Neural progenitor cell (in vitro differentiated cells): ENCODE data around the gene EEF1G. TPM values are rescaled to one million over a fixed set of nuclear protein-coding genes. Genes with fewer than 3 reads are reported as not detected.

Experiments
- DNase-seq: peaks from one replicate; pipeline ENCODE4 v3.0.0-alpha.2; 2016; ENCODE audit warnings: low spot score
- H2AFZ ChIP-seq: fragments of 200-600 bp; sonication (generic); replicated peaks from 2 replicates; pipeline ENCODE4 v1.6.1; 2016; ENCODE audit warnings: antibody characterized with exemption
- H3F3A ChIP-seq: fragments of 200-600 bp; sonication (generic); 2 replicates; pipeline ENCODE4 v1.6.1; 2016; ENCODE audit warnings: antibody characterized with exemption, low read depth
- H3K27ac ChIP-seq: fragments of 200-600 bp; sonication (generic); 2 replicates; pipeline ENCODE4 v1.5.1; 2016; ENCODE audit warnings: mild to moderate bottlenecking
- H3K27me3 ChIP-seq: fragments of 200-600 bp; sonication (generic); 2 replicates; pipeline ENCODE4 v1.6.1; 2016; ENCODE audit warnings: mild to moderate bottlenecking, moderate library complexity
- H3K36me3 ChIP-seq: fragments of 200-600 bp; sonication (generic); 2 replicates; pipeline ENCODE4 v1.5.1; 2016
- H3K4me1 ChIP-seq: fragments of 200-600 bp; sonication (generic); 2 replicates; pipeline ENCODE4 v1.6.1; 2016; ENCODE audit warnings: mixed run types
- H3K4me2 ChIP-seq: fragments of 200-600 bp; sonication (generic); 2 replicates; pipeline ENCODE4 v1.6.1; 2016
- H3K4me3 ChIP-seq: fragments of 200-600 bp; sonication (generic); 2 replicates; pipeline ENCODE4 v1.5.1; 2016
- H3K79me2 ChIP-seq: fragments of 200-600 bp; sonication (generic); 2 replicates; pipeline ENCODE4 v1.6.1; 2016; ENCODE audit warnings: low read depth
- H3K9ac ChIP-seq: fragments of 200-600 bp; sonication (generic); 2 replicates; pipeline ENCODE4 v1.6.1; 2016
- H3K9me3 ChIP-seq: fragments of 200-600 bp; sonication (generic); 2 replicates; pipeline ENCODE4 v1.5.1; 2016; ENCODE audit warnings: low read depth
- H4K20me1 ChIP-seq: fragments of 200-600 bp; sonication (generic); 2 replicates; pipeline ENCODE4 v1.6.1; 2016; ENCODE audit warnings: low read depth
- H3K27ac Mint-ChIP-seq: 3 replicates; pipeline ENCODE4 v1.8.0; 2021; ENCODE audit warnings: mixed read lengths
- H3K27me3 Mint-ChIP-seq: 2 replicates; pipeline ENCODE4 v1.8.0; 2022; ENCODE audit warnings: low read depth, mild to moderate bottlenecking, inconsistent platforms, moderate library complexity, mixed read lengths; ENCODE audit not compliant: insufficient read depth
- H3K36me3 Mint-ChIP-seq: 3 replicates; pipeline ENCODE4 v1.8.0; 2021; ENCODE audit warnings: mixed read lengths
- H3K4me1 Mint-ChIP-seq: 3 replicates; pipeline ENCODE4 v1.8.0; 2021; ENCODE audit warnings: mixed read lengths
- H3K4me3 Mint-ChIP-seq: 3 replicates; pipeline ENCODE4 v1.8.0; 2021; ENCODE audit warnings: mild to moderate bottlenecking, moderate library complexity, mixed read lengths
- H3K9me3 Mint-ChIP-seq: 3 replicates; pipeline ENCODE4 v1.8.0; 2020; ENCODE audit warnings: mixed read lengths
- CTCF ChIP-seq: fragments of 200-600 bp; sonication (generic); IDR thresholded peaks from 2 replicates; pipeline ENCODE4 v1.5.1; 2017; ENCODE audit warnings: antibody characterized with exemption, mild to moderate bottlenecking
- EZH2 ChIP-seq: fragments of 200-600 bp; sonication (generic); IDR thresholded peaks from 2 replicates; pipeline ENCODE4 v1.6.1; 2017; ENCODE audit warnings: antibody characterized with exemption, mild to moderate bottlenecking, moderate library complexity
- EZH2phosphoT487 ChIP-seq: fragments of 200-600 bp; sonication (generic); IDR thresholded peaks from 2 replicates; pipeline ENCODE4 v1.6.1; 2017; ENCODE audit warnings: antibody characterized with exemption
- total RNA-seq: library from RNA; depleted of rRNA; stranded (reverse); fragments of >200 nt; gene quantifications from 2 replicates; pipeline ENCODE4 v1.2.3, GENCODE V29; 2015; ENCODE audit warnings: low replicate concordance

The EEF1G gene
- total RNA-seq, 1 donor from 2014 or later: 2,358 TPM

- H3K4me3 ChIP-seq: no peak overlapping the region
- H2AFZ ChIP-seq: no peak overlapping the region
- H3K27ac Mint-ChIP-seq: peak overlapping the region; percentile 9
- peaks cover 35% of the 10 kb centered on the region for H3F3A ChIP-seq
- H3K9me3 ChIP-seq: no peaks in the 10 kb centered on the region
- peaks cover 28% of the 10 kb centered on the region for H3K27me3 ChIP-seq
- no peak for TF ChIP-seq EZH2phosphoT487
- TF ChIP-seq CTCF: no peak
- TF ChIP-seq EZH2: no peak
- H4K20me1 ChIP-seq: no peaks in the 10 kb centered on the region
- H3K79me2 ChIP-seq: no peaks in the 10 kb centered on the region
- DNase-seq: no peak
- no peak overlapping the region for H3K4me3 Mint-ChIP-seq
- H3K27ac ChIP-seq: no peak overlapping the region
- H3K9me3 Mint-ChIP-seq: no peaks in the 10 kb centered on the region
- H3K27me3 Mint-ChIP-seq: peaks cover 5% of the 10 kb centered on the region
- H3K4me1 Mint-ChIP-seq: peaks cover 51% of the 10 kb centered on the region
- no peak overlapping the region for H3K4me2 ChIP-seq
- H3K9ac ChIP-seq: no peak overlapping the region
- no peaks in the 10 kb centered on the region for H3K36me3 ChIP-seq
- peaks cover 11% of the 10 kb centered on the region for H3K36me3 Mint-ChIP-seq
- H3K4me1 ChIP-seq: peaks cover 25% of the 10 kb centered on the region
Observed at GRCh38 chr11:62607714-62608113, 34.0 kb upstream of the EEF1G start.

- Mint-ChIP-seq H3K27ac (peak overlapping the region; percentile 33), H3K36me3 (peaks cover 11% of the 10 kb centered on the region), H3K27me3 (peaks cover 6% of the 10 kb centered on the region), H3K9me3 (no peaks in the 10 kb centered on the region), H3K4me1 (peaks cover 45% of the 10 kb centered on the region), H3K4me3 (peak overlapping the region; percentile 43)
- Histone ChIP-seq H3K4me3 (no peak overlapping the region), H3K4me1 (peaks cover 25% of the 10 kb centered on the region), H2AFZ (no peak overlapping the region), H4K20me1 (no peaks in the 10 kb centered on the region), H3K27me3 (peaks cover 24% of the 10 kb centered on the region), H3K36me3 (no peaks in the 10 kb centered on the region), H3K27ac (no peak overlapping the region), H3K9ac (no peak overlapping the region), H3F3A (peaks cover 39% of the 10 kb centered on the region), H3K79me2 (peaks cover 6% of the 10 kb centered on the region), H3K9me3 (no peaks in the 10 kb centered on the region), H3K4me2 (no peak overlapping the region)
- TF ChIP-seq CTCF: no peak
- TF ChIP-seq EZH2: no peak
- no peak for TF ChIP-seq EZH2phosphoT487
- no peak for DNase-seq
Observed at GRCh38 chr11:62605902-62606301, 32.2 kb upstream of the EEF1G start.

GRCh38 chr11:62605467-62605866, 31.8 kb upstream of the EEF1G start:
- Histone ChIP-seq H3K79me2 (peaks cover 10% of the 10 kb centered on the region), H3K4me3 (no peak overlapping the region), H3K4me2 (no peak overlapping the region), H3K36me3 (no peaks in the 10 kb centered on the region), H3K4me1 (peaks cover 25% of the 10 kb centered on the region), H3F3A (peaks cover 39% of the 10 kb centered on the region), H3K9me3 (no peaks in the 10 kb centered on the region), H4K20me1 (peaks cover 3% of the 10 kb centered on the region), H3K27ac (no peak overlapping the region), H3K27me3 (peaks cover 22% of the 10 kb centered on the region), H3K9ac (no peak overlapping the region), H2AFZ (no peak overlapping the region)
- Mint-ChIP-seq H3K27ac (peak overlapping the region; percentile 59), H3K36me3 (peaks cover 13% of the 10 kb centered on the region), H3K27me3 (peaks cover 6% of the 10 kb centered on the region), H3K9me3 (no peaks in the 10 kb centered on the region), H3K4me3 (peak overlapping the region; percentile 47), H3K4me1 (peaks cover 45% of the 10 kb centered on the region)
- no peak for TF ChIP-seq CTCF
- DNase-seq: no peak
